Brain microvascular endothelial cell (primary cell): ENCODE results near the gene PRKN.

Experiments used
- DNase-seq: peaks from one replicate; pipeline ENCODE4 v3.0.0-alpha.2; 2020
- H3K27ac ChIP-seq: fragments of 250-450 bp; sonication (Bioruptor Pico); 2 replicates; pipeline ENCODE4 v1.5.1; 2020; ENCODE audit warnings: mild to moderate bottlenecking, moderate library complexity
- H3K27me3 ChIP-seq: fragments of 250-450 bp; sonication (Bioruptor Pico); replicated peaks from 2 replicates; pipeline ENCODE4 v1.5.1; 2020; ENCODE audit warnings: mild to moderate bottlenecking
- H3K36me3 ChIP-seq: fragments of 250-450 bp; sonication (Bioruptor Pico); replicated peaks from 2 replicates; pipeline ENCODE4 v1.5.1; 2020; ENCODE audit warnings: mild to moderate bottlenecking
- H3K4me3 ChIP-seq: 2 replicates; pipeline ENCODE4 v1.5.1; 2011; ENCODE audit warnings: low read depth, mild to moderate bottlenecking, control low read depth, low read length, moderate library complexity
- CTCF ChIP-seq: IDR thresholded peaks from 2 replicates; pipeline ENCODE4 v1.5.1; 2011; ENCODE audit warnings: low read depth, mild to moderate bottlenecking, moderate library complexity, low read length, control low read depth, inconsistent platforms; ENCODE audit errors: missing control alignments
- in situ Hi-C: cut with HindIII; loops from 2 replicates; pipeline ENCODE4 v1.10.0; 2017; ENCODE audit warnings: low sequenced_read_pairs, low pct_ligation_motif_present

PRKN gene

GRCh38 chr6:161435748-161436070, 1291.9 kb downstream of the PRKN start:
- in situ Hi-C loops, result no loop called here
- Histone ChIP-seq H3K36me3 (no peaks in the 10 kb centered on the region), H3K27ac (peak overlapping the region; percentile 83), H3K27me3 (no peaks in the 10 kb centered on the region), H3K4me3 (no peak overlapping the region)
- no peak for TF ChIP-seq CTCF
- no peak for DNase-seq

- H3K27ac ChIP-seq, result peak overlapping the region; percentile 83
- H3K36me3 ChIP-seq, result no peaks in the 10 kb centered on the region
- no peak overlapping the region for H3K4me3 ChIP-seq
- no peak for TF ChIP-seq CTCF
- peak; percentile 94 for DNase-seq
- in situ Hi-C loops, result no loop called here
- no peaks in the 10 kb centered on the region for H3K27me3 ChIP-seq
Observed at GRCh38 chr6:161434921-161435747, 1292.4 kb downstream of the PRKN start.

GRCh38 chr6:161434350-161434749, 1293.2 kb downstream of the PRKN start:
- peak overlapping the region; percentile 83 for H3K27ac ChIP-seq
- H3K27me3 ChIP-seq, result no peaks in the 10 kb centered on the region
- no peak for TF ChIP-seq CTCF
- no peak for DNase-seq
- H3K36me3 ChIP-seq, result no peaks in the 10 kb centered on the region
- no peak overlapping the region for H3K4me3 ChIP-seq
- in situ Hi-C loops, result no loop called here

- H3K4me3 ChIP-seq, result no peak overlapping the region
- no peaks in the 10 kb centered on the region for H3K27me3 ChIP-seq
- H3K27ac ChIP-seq, result no peak overlapping the region
- TF ChIP-seq CTCF, result no peak
- in situ Hi-C loops, result no loop called here
- no peaks in the 10 kb centered on the region for H3K36me3 ChIP-seq
- no peak for DNase-seq
Observed at GRCh38 chr6:161432546-161432945, 1295.0 kb downstream of the PRKN start.

GRCh38 chr6:161429921-161430490, 1297.6 kb downstream of the PRKN start:
- H3K27me3 ChIP-seq, result no peaks in the 10 kb centered on the region
- no peak for DNase-seq
- in situ Hi-C loops, result no loop called here
- H3K36me3 ChIP-seq, result no peaks in the 10 kb centered on the region
- H3K27ac ChIP-seq, result no peak overlapping the region
- no peak overlapping the region for H3K4me3 ChIP-seq
- peak; percentile 45 for TF ChIP-seq CTCF
